GM19397 (cell line): ENCODE measurements around the gene ABI1.

ENCODE experiments used
- ATAC-seq: cut with Tn5 transposase; IDR thresholded peaks from one replicate; pipeline ENCODE4 v1.9.1; 2021; ENCODE audit warnings: mild to moderate bottlenecking, moderate library complexity; ENCODE audit not compliant: unreplicated experiment

ABI1 gene

GRCh38 chr10:26721561-26721960, 139.2 kb downstream of the ABI1 start:
- no peak for ATAC-seq

- ATAC-seq: no peak
These were observed 143.3 kb downstream of the ABI1 start for GRCh38 chr10:26717476-26717875.

GRCh38 chr10:26715137-26715487, 145.6 kb downstream of the ABI1 start:
- ATAC-seq: no peak

- ATAC-seq: no peak
These were observed 146.2 kb downstream of the ABI1 start for GRCh38 chr10:26714415-26715136.

- no peak for ATAC-seq
These were observed 149.4 kb downstream of the ABI1 start for GRCh38 chr10:26711324-26711723.

GRCh38 chr10:26706936-26707335, 153.8 kb downstream of the ABI1 start:
- no peak for ATAC-seq

GRCh38 chr10:26706206-26706605, 154.6 kb downstream of the ABI1 start:
- no peak for ATAC-seq

GRCh38 chr10:26703974-26704373, 156.8 kb downstream of the ABI1 start:
- ATAC-seq: no peak

GRCh38 chr10:26703096-26703495, 157.7 kb downstream of the ABI1 start:
- ATAC-seq: no peak

- ATAC-seq: no peak
These were observed 159.7 kb downstream of the ABI1 start for GRCh38 chr10:26700884-26701630.

- ATAC-seq: no peak
These were observed 161.1 kb downstream of the ABI1 start for GRCh38 chr10:26699631-26700030.

GRCh38 chr10:26698909-26699308, 161.8 kb downstream of the ABI1 start:
- ATAC-seq: no peak

- ATAC-seq: no peak
These were observed 162.7 kb downstream of the ABI1 start for GRCh38 chr10:26697922-26698608.

GRCh38 chr10:26697163-26697921, 163.4 kb downstream of the ABI1 start, which contains the start of gene PDSS1:
PDSS1 (plus strand) TSS chr10:26697701; CDS start chr10:26697712, 11 bp downstream.
- ATAC-seq: peak; percentile 86

GRCh38 chr10:26696786-26697162, 164.0 kb downstream of the ABI1 start:
- ATAC-seq: no peak
